Thymus (tissue), 11 donors: Measurements from ENCODE around the gene C20orf144. TPM values are rescaled to one million over a fixed set of nuclear protein-coding genes. Genes with fewer than 3 reads are reported as not detected.
A peak's percentile ranks its signal among the peaks of the same experiment; 100 is the strongest.

Source experiments
- DNase-seq, 9 donors: peaks; one replicate each; pipeline ENCODE4 v3.0.0-alpha.2; 2013; ENCODE audit warnings: low spot score in 9 of 9, low read depth in 6 of 9, missing footprints in 1 of 9
- H3K27ac ChIP-seq, 2 donors: one replicate each; pipeline ENCODE4 v1.5.1; 2013; ENCODE audit warnings: control low read depth in 1 of 2, low read depth in 1 of 2, low read length in 1 of 2, mild to moderate bottlenecking in 1 of 2, moderate library complexity in 1 of 2
- H3K27me3 ChIP-seq, 2 donors: one replicate each; pipeline ENCODE4 v1.5.1; 2013; ENCODE audit warnings: low read length in 1 of 2; ENCODE audit not compliant: control insufficient read depth in 2 of 2, insufficient read depth in 1 of 2
- H3K36me3 ChIP-seq, 2 donors: one replicate each; pipeline ENCODE4 v1.5.1; 2013; ENCODE audit warnings: low read length in 1 of 2, mild to moderate bottlenecking in 1 of 2, moderate library complexity in 1 of 2; ENCODE audit not compliant: control insufficient read depth in 2 of 2, insufficient read depth in 2 of 2
- H3K4me1 ChIP-seq, 2 donors: one replicate each; pipeline ENCODE4 v1.5.1; 2013; ENCODE audit warnings: low read length in 2 of 2; ENCODE audit not compliant: control insufficient read depth in 2 of 2, insufficient read depth in 2 of 2
- H3K4me3 ChIP-seq, 2 donors: one replicate each; pipeline ENCODE4 v1.5.1; 2013; ENCODE audit warnings: low read length in 2 of 2, control low read depth in 1 of 2, mild to moderate bottlenecking in 1 of 2
- H3K9me3 ChIP-seq, 2 donors: one replicate each; pipeline ENCODE4 v1.5.1; 2013; ENCODE audit warnings: low read length in 1 of 2, mild to moderate bottlenecking in 1 of 2; ENCODE audit not compliant: control insufficient read depth in 2 of 2, insufficient read depth in 1 of 2
- WGBS: extraction: QIAGEN DNeasy Blood & Tissue Kit; methylation state at CpG from one replicate; pipeline ENCODE4 v1.1.7; 2013; 5-methylcytosine and 5-hydroxymethylcytosine counted together
- polyA plus RNA-seq: library from polyadenylated mRNA; stranded (reverse); fragments of 200-250 nt; gene quantifications from one replicate; pipeline ENCODE4 v1.2.3, GENCODE V29; 2013
- total RNA-seq: library from RNA; stranded (reverse); fragments of 120-200 nt; gene quantifications from one replicate; pipeline ENCODE4 v1.2.4, GENCODE V29; 2013
- donor health status: healthy.

C20orf144 gene
- total and polyA plus RNA-seq, 2 donors: 0.09 to 0.23 TPM

DNA sequence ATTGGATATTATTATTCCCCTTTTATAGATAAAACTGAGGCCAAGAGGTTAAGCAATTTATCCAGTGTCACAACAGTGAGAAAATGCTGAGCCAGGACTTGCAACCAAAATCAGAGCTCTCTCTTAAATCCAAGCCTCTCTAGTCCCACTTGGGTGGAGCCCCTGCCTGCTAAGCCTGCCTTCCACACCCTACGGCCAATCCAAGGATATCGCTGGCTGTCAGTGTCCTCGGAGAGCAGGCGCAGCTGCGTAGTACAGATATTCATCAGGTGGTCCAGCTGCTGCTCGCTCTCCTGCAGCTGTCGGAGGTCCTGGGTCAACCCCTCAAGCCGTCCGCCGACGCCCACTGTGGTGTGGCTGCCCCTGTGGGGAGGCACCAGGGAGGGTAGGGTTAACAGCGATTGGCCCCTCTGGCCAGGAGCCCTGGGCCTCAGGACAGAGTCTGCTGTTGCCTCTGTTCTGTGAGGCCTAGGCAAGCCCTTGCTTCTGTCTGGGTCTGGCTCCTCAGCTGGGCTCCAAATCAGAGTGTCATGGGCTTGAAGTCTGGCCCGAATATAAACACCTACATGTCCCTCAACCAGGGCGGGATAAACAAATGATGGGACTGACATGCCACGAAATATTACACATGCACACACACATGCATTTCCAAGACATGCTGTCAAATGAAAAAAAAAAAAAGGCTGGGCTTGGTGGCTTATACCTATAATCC, 16.0 kb downstream of the C20orf144 start:
- Histone ChIP-seq H3K27me3 (peaks cover 0 to 16% of the 10 kb centered on the region in 2 donors), H3K4me1 (peaks cover 52 to 72% of the 10 kb centered on the region in 2 donors), H3K9me3 (peaks cover 0 to 3% of the 10 kb centered on the region in 2 donors), H3K4me3 (no peak overlapping the region), H3K36me3 (peaks cover 5 to 46% of the 10 kb centered on the region in 2 donors), H3K27ac (peak overlapping the region; percentile 39 to 70)
- DNase-seq: no peak
- WGBS: 95% methylated on average over 15 of the region's 15 CpGs

GRCh38 chr20:33679758-33680485, 17.8 kb downstream of the C20orf144 start:
- Histone ChIP-seq H3K4me3 (no peak overlapping the region), H3K9me3 (peaks cover 0 to 3% of the 10 kb centered on the region in 2 donors), H3K27ac (peak overlapping the region in 1 of 2 donors; percentile 39), H3K4me1 (peaks cover 47 to 69% of the 10 kb centered on the region in 2 donors), H3K36me3 (peaks cover 5 to 48% of the 10 kb centered on the region in 2 donors), H3K27me3 (peaks cover 0 to 2% of the 10 kb centered on the region in 2 donors)
- peak in 1 of 9 donors; percentile 34 for DNase-seq
- 82% methylated on average over 20 of the region's 20 CpGs for WGBS

DNA sequence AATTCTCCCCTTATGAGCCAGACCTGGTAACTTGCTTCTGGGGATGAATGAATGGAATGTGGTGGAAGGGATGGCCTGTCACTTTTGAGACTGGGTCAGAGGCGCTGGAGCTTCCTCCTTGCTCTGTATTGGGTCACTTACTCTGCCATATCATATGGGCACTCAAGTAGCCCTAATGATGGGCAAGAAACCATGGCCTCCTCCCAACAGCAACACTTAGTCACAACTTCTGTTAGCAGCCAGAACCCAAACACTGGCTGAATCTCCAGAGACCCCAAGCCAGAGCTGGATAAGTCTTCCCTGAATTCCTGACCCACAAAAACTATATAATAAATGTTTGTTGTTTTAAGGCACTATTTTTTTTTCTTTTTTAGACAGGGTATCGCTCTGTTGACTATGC, 18.6 kb downstream of the C20orf144 start:
- Histone ChIP-seq H3K27me3 (no peaks in the 10 kb centered on the region), H3K36me3 (peaks cover 5 to 46% of the 10 kb centered on the region in 2 donors), H3K27ac (no peak overlapping the region), H3K4me1 (peaks cover 50 to 74% of the 10 kb centered on the region in 2 donors), H3K4me3 (no peak overlapping the region), H3K9me3 (peaks cover 0 to 3% of the 10 kb centered on the region in 2 donors)
- 98% methylated on average over 2 of the region's 2 CpGs for WGBS
- DNase-seq: no peak

GRCh38 chr20:33681288-33681687, 19.2 kb downstream of the C20orf144 start:
- peaks cover 3 to 40% of the 10 kb centered on the region in 2 donors for H3K36me3 ChIP-seq
- H3K4me3 ChIP-seq: no peak overlapping the region
- H3K9me3 ChIP-seq: peaks cover 0 to 3% of the 10 kb centered on the region in 2 donors
- no peak overlapping the region for H3K27ac ChIP-seq
- WGBS: 93% methylated on average over 5 of the region's 5 CpGs
- peaks cover 50 to 74% of the 10 kb centered on the region in 2 donors for H3K4me1 ChIP-seq
- no peak for DNase-seq
- H3K27me3 ChIP-seq: no peaks in the 10 kb centered on the region

GRCh38 chr20:33681728-33682353, 19.7 kb downstream of the C20orf144 start:
- no peak for DNase-seq
- H3K27ac ChIP-seq: peak overlapping the region in 1 of 2 donors; percentile 11
- no peak overlapping the region for H3K4me3 ChIP-seq
- 88% methylated on average over 9 of the region's 9 CpGs for WGBS
- peaks cover 0 to 35% of the 10 kb centered on the region in 2 donors for H3K36me3 ChIP-seq
- no peaks in the 10 kb centered on the region for H3K27me3 ChIP-seq
- H3K9me3 ChIP-seq: peaks cover 0 to 3% of the 10 kb centered on the region in 2 donors
- peaks cover 54 to 77% of the 10 kb centered on the region in 2 donors for H3K4me1 ChIP-seq

DNA sequence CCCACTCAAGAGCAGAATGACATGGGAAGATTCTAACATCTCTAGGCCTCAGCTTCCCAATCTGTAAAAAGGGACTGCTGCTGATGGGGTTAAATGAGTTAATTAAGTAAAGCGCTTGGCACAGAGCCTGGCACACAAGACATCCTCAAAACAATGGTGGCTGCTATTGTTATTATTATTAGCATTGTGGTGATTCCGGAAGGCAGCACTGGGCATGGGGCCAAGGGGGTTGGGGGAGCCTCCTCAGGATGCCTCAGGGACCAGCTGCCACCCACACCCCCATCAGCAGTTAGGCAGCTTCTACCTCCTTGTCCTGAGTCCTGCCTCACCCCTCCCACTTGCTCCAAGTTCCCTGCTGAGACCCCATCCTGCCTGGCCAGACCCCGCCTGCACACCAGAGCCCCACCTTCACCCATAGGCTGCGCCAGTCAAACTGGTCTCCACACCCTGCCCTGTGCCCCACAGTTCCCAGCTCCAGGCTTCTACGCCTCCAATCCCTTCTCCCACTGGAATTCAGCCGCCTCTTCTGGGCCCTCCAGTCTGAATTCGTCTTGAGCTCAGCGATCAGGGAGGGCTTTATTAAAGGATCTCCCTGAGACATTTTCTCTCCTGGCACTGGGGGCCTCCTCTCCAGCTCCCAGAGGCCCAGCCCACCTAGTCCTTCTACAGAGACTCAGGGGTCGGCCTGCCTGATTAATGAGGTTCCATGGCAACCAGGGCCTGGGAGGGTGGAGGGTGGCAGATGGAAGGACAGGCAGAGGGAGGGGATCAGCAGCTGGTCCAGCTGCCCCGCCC, 22.6 kb downstream of the C20orf144 start:
- DNase-seq: no peak
- Histone ChIP-seq H3K4me3 (peak overlapping the region; percentile 4 to 62), H3K4me1 (peaks cover 29 to 66% of the 10 kb centered on the region in 2 donors), H3K27ac (peak overlapping the region in 1 of 2 donors; percentile 44), H3K36me3 (peaks cover 0 to 13% of the 10 kb centered on the region in 2 donors), H3K27me3 (no peaks in the 10 kb centered on the region), H3K9me3 (peaks cover 0 to 3% of the 10 kb centered on the region in 2 donors)
- 76% methylated on average over 10 of the region's 10 CpGs for WGBS

DNA sequence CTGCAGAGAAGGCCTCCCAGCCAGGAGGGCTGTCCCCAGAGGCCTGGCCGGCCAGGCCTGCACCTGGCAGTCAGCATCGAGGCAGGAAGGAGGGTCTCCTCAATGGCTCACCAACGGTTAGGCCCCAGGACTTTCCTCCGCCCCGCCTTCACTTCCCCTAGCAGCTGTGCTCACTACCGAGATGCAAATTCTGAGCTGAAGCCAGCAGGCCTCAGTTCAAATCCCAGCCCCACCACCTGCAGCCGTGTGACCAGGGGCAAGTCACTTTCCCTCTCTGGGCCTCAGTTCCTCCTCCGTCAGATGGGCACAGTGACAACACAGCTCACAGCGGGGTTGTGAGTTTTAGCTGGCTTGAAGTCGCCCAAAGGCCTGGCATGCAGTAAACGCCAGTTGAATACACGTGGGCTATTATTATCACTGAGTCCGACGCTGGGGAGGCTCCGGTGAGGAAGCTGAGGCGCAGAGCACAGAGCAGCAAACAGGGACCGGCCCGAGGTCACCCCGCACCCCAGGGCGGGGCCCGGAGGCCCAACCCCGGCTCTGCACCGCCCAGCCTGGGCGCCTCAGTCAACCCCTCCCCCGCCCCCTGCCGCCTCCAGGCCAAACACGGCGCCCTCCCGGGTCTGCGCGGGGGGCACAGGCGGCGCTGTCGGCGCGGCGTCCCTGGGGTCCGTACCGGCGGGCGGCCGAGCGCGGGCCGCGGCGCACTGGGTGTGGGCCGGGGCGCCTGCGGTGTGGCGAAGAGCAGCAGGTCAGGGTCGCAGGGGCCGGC, 23.4 kb downstream of the C20orf144 start:
- Histone ChIP-seq H3K36me3 (peaks cover 0 to 5% of the 10 kb centered on the region in 2 donors), H3K9me3 (peaks cover 0 to 3% of the 10 kb centered on the region in 2 donors), H3K27me3 (no peaks in the 10 kb centered on the region), H3K4me1 (peaks cover 22 to 66% of the 10 kb centered on the region in 2 donors), H3K27ac (peak overlapping the region in 1 of 2 donors; percentile 44), H3K4me3 (peak overlapping the region; percentile 62 to 68)
- peak in 3 of 9 donors; percentile 40 to 68 (median 52) for DNase-seq
- 1% methylated on average over 53 of the region's 53 CpGs for WGBS
